ENCODE data around the gene TRIP11.

The TRIP11 gene

DNA sequence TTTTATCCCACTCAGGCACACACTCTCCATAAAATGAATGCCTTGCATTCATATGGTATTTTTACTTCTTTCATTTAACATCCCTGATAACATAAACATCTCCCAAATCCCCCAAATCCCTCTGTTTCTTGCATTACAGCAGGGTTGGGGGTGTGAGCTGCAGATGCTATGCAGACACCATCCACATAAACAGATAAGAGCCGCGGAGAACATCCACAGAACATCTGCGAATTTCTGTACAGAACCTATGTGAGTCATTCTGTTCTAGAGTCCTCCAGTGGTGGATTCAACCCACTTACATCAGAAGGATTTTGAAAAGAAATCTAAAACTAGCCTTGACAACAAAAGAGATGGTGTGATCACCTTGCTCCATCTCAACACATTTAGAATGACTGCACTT is 112.7 kb downstream of the TRIP11 start:
- Histone ChIP-seq H3K9me3 (ENCODE audit: control insufficient read depth in 5 of 5, low read length in 5 of 5) (no peaks in the 10 kb centered on the region), H3K36me3 (ENCODE audit: control insufficient read depth in 5 of 5, insufficient read depth in 5 of 5, low read length in 5 of 5) (peaks cover 0 to 10% (median 4%) of the 10 kb centered on the region in 5 donors), H3K9ac (ENCODE audit: low read length in 5 of 5) (no peak overlapping the region), H3K27me3 (ENCODE audit: control insufficient read depth in 5 of 5, insufficient read depth in 4 of 5, low read length in 5 of 5) (no peaks in the 10 kb centered on the region), H3K4me1 (ENCODE audit: control insufficient read depth in 5 of 5, insufficient read depth in 5 of 5, low read length in 5 of 5) (peaks cover 2 to 40% (median 24%) of the 10 kb centered on the region in 5 donors), H3K27ac (ENCODE audit: low read depth, low read length) (no peak overlapping the region), H3K4me3 (ENCODE audit: low read depth in 1 of 5, low read length in 5 of 5) (no peak overlapping the region)

DNA sequence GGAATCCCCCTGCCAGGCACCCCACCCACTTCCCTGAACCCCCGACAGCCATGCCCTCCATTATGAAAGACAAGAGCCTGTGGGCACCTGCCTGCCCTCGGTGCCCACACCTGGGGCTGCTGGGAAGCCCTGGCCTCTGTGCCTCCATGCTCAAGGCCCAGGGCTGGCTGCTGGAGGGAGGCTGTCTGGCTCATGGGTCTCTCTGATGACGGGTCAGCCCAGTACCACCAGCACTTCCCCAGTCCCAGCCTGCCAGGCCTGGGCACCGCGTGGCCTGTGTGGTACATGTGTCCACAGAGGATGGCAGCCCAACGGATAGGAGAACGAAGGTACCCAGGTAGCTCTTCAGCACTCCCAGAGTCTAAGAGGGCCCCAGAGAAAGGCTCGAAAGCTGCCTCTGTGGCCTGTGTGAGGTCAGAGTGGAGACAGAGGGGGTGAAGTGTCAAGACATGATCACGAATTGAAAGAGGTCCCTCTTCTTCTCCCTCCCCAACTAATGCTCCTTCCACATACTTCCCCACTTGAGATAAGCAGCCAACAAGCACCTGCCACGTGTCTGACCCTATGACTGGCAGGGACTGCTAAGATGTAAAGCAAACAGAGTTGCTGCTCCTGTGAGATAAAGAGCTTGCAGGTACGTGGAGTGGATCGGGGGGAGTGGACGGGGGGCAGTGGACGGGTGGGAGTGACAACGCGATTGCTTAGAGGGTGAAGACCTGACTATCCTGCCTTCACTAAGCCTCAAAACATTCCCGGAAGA is 113.5 kb downstream of the TRIP11 start:
- H3K27ac ChIP-seq (ENCODE audit: low read depth, low read length): no peak overlapping the region
- peaks cover 0 to 37% (median 24%) of the 10 kb centered on the region in 5 donors for H3K4me1 ChIP-seq (ENCODE audit: control insufficient read depth in 5 of 5, insufficient read depth in 5 of 5, low read length in 5 of 5)
- H3K27me3 ChIP-seq (ENCODE audit: control insufficient read depth in 5 of 5, insufficient read depth in 4 of 5, low read length in 5 of 5): no peaks in the 10 kb centered on the region
- no peaks in the 10 kb centered on the region for H3K9me3 ChIP-seq (ENCODE audit: control insufficient read depth in 5 of 5, low read length in 5 of 5)
- peaks cover 0 to 10% (median 4%) of the 10 kb centered on the region in 5 donors for H3K36me3 ChIP-seq (ENCODE audit: control insufficient read depth in 5 of 5, insufficient read depth in 5 of 5, low read length in 5 of 5)
- no peak overlapping the region for H3K9ac ChIP-seq (ENCODE audit: low read length in 5 of 5)
- H3K4me3 ChIP-seq (ENCODE audit: low read depth in 1 of 5, low read length in 5 of 5): no peak overlapping the region

DNA sequence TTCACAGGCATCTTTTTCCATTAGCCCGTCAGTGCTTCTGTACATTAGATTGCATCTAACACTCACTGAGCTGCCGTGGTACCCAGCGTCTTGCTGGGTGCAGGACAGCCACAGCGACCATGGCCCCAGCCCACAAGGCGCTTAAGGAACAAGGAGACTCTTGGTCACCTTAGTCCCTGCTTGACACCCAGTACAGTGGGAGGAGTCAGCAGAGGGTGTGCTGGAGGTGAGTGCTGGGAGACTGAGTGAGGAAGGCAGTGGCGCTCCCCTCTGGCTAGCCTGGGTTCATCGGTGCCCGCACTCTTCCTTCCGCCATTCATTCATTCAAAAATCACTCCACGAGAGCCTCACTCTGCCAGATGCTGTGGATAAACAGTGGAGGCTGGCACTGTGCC is 114.1 kb downstream of the TRIP11 start:
- no peaks in the 10 kb centered on the region for H3K27me3 ChIP-seq (ENCODE audit: control insufficient read depth in 5 of 5, insufficient read depth in 4 of 5, low read length in 5 of 5)
- H3K9ac ChIP-seq (ENCODE audit: low read length in 5 of 5): no peak overlapping the region
- no peaks in the 10 kb centered on the region for H3K9me3 ChIP-seq (ENCODE audit: control insufficient read depth in 5 of 5, low read length in 5 of 5)
- H3K27ac ChIP-seq (ENCODE audit: low read depth, low read length): no peak overlapping the region
- H3K4me3 ChIP-seq (ENCODE audit: low read depth in 1 of 5, low read length in 5 of 5): no peak overlapping the region
- H3K36me3 ChIP-seq (ENCODE audit: control insufficient read depth in 5 of 5, insufficient read depth in 5 of 5, low read length in 5 of 5): peaks cover 0 to 10% (median 4%) of the 10 kb centered on the region in 5 donors
- H3K4me1 ChIP-seq (ENCODE audit: control insufficient read depth in 5 of 5, insufficient read depth in 5 of 5, low read length in 5 of 5): peaks cover 0 to 34% (median 23%) of the 10 kb centered on the region in 5 donors

DNA sequence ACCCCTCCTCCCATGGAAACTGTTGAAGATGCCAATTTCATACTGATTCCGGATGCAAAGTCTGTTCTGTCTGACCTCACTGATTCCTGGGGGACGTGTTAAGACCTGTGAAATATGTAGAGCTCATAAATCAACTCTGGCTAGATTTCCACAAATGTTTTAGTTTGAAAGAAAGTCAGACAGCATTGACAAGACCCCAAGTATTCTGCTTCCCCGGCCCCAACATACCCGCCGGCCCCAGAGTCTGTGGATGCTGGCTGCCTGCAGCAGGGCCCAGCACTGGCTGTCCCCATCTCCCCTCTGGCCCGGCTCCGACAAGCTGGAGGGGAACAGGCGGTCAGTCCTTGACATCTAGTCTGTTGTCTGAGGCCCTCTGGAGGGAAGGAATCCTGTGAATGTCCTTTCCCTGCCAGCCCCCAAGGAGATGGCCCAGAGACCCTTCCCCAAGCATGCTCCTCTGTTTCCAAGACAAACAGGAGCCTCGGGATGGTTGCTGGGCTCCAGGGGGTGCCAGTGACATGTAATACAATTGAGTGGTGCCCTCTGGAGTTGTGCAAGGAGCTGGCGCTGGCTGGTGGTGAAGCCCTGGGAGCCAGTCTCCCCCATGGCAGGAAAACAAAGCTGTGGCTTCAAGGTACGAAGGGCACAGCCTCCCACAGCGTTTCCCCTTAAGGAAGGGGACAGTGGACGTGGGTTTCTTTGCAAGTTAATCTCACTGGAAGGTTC is 114.7 kb downstream of the TRIP11 start:
- no peaks in the 10 kb centered on the region for H3K27me3 ChIP-seq (ENCODE audit: control insufficient read depth in 5 of 5, insufficient read depth in 4 of 5, low read length in 5 of 5)
- H3K9ac ChIP-seq (ENCODE audit: low read length in 5 of 5): no peak overlapping the region
- peaks cover 0 to 39% (median 29%) of the 10 kb centered on the region in 5 donors for H3K4me1 ChIP-seq (ENCODE audit: control insufficient read depth in 5 of 5, insufficient read depth in 5 of 5, low read length in 5 of 5)
- H3K4me3 ChIP-seq (ENCODE audit: low read depth in 1 of 5, low read length in 5 of 5): no peak overlapping the region
- H3K36me3 ChIP-seq (ENCODE audit: control insufficient read depth in 5 of 5, insufficient read depth in 5 of 5, low read length in 5 of 5): peaks cover 0 to 10% (median 4%) of the 10 kb centered on the region in 5 donors
- H3K9me3 ChIP-seq (ENCODE audit: control insufficient read depth in 5 of 5, low read length in 5 of 5): no peaks in the 10 kb centered on the region
- no peak overlapping the region for H3K27ac ChIP-seq (ENCODE audit: low read depth, low read length)

DNA sequence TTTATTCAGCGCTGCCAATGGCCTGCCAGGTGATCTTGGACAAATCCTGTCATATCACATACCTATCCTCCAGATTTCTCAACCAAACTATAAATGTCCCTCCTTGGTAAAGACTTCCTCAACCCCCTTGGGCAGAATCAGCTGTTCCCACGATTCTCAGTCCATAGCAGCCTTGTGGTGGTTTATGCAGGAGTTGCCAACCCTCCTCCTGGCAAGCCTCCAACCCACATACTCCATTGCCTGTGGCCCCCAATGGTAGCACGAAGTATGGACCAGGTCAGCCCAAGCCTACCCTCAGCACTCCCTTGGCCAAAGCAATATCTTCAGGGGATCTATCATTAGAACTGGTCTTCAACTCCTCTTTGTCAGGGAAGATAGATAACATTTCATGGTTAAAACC is 119.3 kb downstream of the TRIP11 start:
- H3K9ac ChIP-seq (ENCODE audit: low read length in 5 of 5): no peak overlapping the region
- H3K4me1 ChIP-seq (ENCODE audit: control insufficient read depth in 5 of 5, insufficient read depth in 5 of 5, low read length in 5 of 5): peaks cover 2 to 53% (median 48%) of the 10 kb centered on the region in 5 donors
- no peak overlapping the region for H3K27ac ChIP-seq (ENCODE audit: low read depth, low read length)
- no peaks in the 10 kb centered on the region for H3K27me3 ChIP-seq (ENCODE audit: control insufficient read depth in 5 of 5, insufficient read depth in 4 of 5, low read length in 5 of 5)
- H3K9me3 ChIP-seq (ENCODE audit: control insufficient read depth in 5 of 5, low read length in 5 of 5): no peaks in the 10 kb centered on the region
- peaks cover 0 to 2% (median 0%) of the 10 kb centered on the region in 5 donors for H3K36me3 ChIP-seq (ENCODE audit: control insufficient read depth in 5 of 5, insufficient read depth in 5 of 5, low read length in 5 of 5)
- H3K4me3 ChIP-seq (ENCODE audit: low read depth in 1 of 5, low read length in 5 of 5): no peak overlapping the region

DNA sequence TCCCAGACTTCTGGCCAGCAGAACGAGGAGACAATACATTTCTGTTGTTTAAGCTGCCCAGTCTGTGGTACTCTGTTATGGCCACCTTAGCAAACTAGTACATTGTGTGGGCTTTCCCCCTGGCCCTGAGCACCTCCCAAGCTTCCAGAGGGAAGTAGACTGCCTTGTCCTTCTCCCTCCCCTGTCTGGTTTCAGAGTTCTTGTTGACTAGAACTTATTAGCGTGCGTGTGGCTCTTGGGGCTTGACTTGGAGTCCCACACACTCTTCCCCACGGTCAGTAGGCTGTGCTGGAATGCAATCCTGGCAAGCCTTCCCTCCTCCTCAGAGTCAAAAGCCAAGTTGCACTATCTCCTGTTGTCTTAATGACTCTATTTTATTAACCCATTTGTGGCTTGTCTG is 120.0 kb downstream of the TRIP11 start:
- Histone ChIP-seq H3K36me3 (ENCODE audit: control insufficient read depth in 5 of 5, insufficient read depth in 5 of 5, low read length in 5 of 5) (no peaks in the 10 kb centered on the region), H3K27me3 (ENCODE audit: control insufficient read depth in 5 of 5, insufficient read depth in 4 of 5, low read length in 5 of 5) (no peaks in the 10 kb centered on the region), H3K9me3 (ENCODE audit: control insufficient read depth in 5 of 5, low read length in 5 of 5) (no peaks in the 10 kb centered on the region), H3K9ac (ENCODE audit: low read length in 5 of 5) (no peak overlapping the region), H3K27ac (ENCODE audit: low read depth, low read length) (peak overlapping the region; percentile 47), H3K4me1 (ENCODE audit: control insufficient read depth in 5 of 5, insufficient read depth in 5 of 5, low read length in 5 of 5) (peaks cover 2 to 48% (median 41%) of the 10 kb centered on the region in 5 donors), H3K4me3 (ENCODE audit: low read depth in 1 of 5, low read length in 5 of 5) (peak overlapping the region in 1 of 5 donors; percentile 17)

DNA sequence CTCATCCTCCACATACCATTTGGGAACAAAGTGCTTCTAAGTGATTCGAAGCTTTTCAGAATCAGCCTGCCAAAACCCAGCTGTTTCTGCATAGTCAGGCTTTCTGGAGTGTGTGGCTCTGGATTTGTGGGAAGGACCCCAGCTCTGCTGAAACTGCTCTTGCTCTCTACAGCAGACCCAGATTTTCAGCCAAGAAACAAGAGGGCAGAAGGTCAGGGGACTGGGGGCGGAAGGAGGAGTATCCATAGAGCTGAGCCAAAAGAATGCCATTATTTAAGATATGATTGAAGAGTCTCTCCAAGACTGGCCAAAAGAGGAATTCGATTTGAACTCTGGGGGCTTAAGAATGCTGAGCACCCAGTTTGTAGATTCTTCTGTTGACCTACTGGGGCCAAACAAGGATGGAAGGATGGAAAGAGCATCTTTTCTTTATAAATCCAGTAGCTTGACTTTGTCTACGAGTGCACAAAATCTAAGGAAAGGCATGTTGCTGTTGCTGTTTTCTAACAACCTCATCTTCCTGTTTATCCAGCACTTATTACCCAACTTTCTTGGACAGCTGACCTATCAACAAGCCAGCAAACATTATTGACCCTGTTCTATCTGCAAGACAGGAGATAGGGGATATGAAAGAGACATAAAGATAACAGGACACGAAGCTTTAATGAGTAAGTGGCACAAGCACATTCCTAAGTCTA is 121.5 kb downstream of the TRIP11 start:
- Histone ChIP-seq H3K36me3 (ENCODE audit: control insufficient read depth in 5 of 5, insufficient read depth in 5 of 5, low read length in 5 of 5) (no peaks in the 10 kb centered on the region), H3K9ac (ENCODE audit: low read length in 5 of 5) (no peak overlapping the region), H3K27me3 (ENCODE audit: control insufficient read depth in 5 of 5, insufficient read depth in 4 of 5, low read length in 5 of 5) (no peaks in the 10 kb centered on the region), H3K4me3 (ENCODE audit: low read depth in 1 of 5, low read length in 5 of 5) (no peak overlapping the region), H3K27ac (ENCODE audit: low read depth, low read length) (no peak overlapping the region), H3K9me3 (ENCODE audit: control insufficient read depth in 5 of 5, low read length in 5 of 5) (no peaks in the 10 kb centered on the region), H3K4me1 (ENCODE audit: control insufficient read depth in 5 of 5, insufficient read depth in 5 of 5, low read length in 5 of 5) (peaks cover 2 to 48% (median 40%) of the 10 kb centered on the region in 5 donors)

All from subcutaneous abdominal adipose tissue (tissue), 5 donors.